Measurements from ENCODE around the gene GDF10.

The GDF10 gene

DNA sequence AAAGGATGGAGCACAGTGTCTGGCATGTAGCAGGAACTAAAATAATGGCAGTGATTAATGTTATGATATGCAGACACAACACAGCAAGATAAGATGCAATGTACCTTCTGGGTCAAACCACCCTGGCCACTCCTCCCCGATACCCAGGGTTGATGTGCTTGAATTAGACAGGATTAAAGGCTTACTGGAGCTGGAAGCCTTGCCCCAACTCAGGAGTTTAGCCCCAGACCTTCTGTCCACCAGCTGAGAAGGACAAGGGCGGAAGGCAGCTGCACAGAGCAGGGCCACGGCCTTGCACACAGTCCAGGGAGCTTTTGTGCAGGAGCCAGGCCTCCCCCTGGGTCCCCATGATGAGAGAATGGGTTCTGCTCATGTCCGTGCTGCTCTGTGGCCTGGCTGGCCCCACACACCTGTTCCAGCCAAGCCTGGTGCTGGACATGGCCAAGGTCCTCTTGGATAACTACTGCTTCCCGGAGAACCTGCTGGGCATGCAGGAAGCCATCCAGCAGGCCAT is 48.2 kb downstream of the GDF10 start, which contains the start of gene RBP3:
Gene RBP3 (plus strand): TSS at position 226 of the 514 bp plus-strand sequence. CDS start 122 bp downstream, at position 348.
- TF ChIP-seq, protein P1, sequence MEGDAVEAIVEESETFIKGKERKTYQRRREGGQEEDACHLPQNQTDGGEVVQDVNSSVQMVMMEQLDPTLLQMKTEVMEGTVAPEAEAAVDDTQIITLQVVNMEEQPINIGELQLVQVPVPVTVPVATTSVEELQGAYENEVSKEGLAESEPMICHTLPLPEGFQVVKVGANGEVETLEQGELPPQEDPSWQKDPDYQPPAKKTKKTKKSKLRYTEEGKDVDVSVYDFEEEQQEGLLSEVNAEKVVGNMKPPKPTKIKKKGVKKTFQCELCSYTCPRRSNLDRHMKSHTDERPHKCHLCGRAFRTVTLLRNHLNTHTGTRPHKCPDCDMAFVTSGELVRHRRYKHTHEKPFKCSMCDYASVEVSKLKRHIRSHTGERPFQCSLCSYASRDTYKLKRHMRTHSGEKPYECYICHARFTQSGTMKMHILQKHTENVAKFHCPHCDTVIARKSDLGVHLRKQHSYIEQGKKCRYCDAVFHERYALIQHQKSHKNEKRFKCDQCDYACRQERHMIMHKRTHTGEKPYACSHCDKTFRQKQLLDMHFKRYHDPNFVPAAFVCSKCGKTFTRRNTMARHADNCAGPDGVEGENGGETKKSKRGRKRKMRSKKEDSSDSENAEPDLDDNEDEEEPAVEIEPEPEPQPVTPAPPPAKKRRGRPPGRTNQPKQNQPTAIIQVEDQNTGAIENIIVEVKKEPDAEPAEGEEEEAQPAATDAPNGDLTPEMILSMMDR (IDR thresholded peaks at IDR 0.05): no peak

DNA sequence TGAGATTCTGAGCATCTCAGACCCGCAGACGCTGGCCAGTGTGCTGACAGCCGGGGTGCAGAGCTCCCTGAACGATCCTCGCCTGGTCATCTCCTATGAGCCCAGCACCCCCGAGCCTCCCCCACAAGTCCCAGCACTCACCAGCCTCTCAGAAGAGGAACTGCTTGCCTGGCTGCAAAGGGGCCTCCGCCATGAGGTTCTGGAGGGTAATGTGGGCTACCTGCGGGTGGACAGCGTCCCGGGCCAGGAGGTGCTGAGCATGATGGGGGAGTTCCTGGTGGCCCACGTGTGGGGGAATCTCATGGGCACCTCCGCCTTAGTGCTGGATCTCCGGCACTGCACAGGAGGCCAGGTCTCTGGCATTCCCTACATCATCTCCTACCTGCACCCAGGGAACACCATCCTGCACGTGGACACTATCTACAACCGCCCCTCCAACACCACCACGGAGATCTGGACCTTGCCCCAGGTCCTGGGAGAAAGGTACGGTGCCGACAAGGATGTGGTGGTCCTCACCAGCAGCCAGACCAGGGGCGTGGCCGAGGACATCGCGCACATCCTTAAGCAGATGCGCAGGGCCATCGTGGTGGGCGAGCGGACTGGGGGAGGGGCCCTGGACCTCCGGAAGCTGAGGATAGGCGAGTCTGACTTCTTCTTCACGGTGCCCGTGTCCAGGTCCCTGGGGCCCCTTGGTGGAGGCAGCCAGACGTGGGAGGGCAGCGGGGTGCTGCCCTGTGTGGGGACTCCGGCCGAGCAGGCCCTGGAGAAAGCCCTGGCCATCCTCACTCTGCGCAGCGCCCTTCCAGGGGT is 48.9 kb downstream of the GDF10 start:
- TF ChIP-seq, protein P1 (IDR thresholded peaks at IDR 0.05): no peak

DNA sequence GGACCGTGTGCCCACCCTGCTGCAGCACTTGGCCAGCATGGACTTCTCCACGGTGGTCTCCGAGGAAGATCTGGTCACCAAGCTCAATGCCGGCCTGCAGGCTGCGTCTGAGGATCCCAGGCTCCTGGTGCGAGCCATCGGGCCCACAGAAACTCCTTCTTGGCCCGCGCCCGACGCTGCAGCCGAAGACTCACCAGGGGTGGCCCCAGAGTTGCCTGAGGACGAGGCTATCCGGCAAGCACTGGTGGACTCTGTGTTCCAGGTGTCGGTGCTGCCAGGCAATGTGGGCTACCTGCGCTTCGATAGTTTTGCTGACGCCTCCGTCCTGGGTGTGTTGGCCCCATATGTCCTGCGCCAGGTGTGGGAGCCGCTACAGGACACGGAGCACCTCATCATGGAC is 49.5 kb downstream of the GDF10 start:
- TF ChIP-seq, protein P1 (IDR thresholded peaks at IDR 0.05): no peak

DNA sequence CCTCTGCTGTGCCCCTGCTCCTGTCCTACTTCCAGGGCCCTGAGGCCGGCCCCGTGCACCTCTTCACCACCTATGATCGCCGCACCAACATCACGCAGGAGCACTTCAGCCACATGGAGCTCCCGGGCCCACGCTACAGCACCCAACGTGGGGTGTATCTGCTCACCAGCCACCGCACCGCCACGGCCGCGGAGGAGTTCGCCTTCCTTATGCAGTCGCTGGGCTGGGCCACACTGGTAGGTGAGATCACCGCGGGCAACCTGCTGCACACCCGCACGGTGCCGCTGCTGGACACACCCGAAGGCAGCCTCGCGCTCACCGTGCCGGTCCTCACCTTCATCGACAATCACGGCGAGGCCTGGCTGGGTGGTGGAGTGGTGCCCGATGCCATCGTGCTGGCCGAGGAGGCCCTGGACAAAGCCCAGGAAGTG is 50.0 kb downstream of the GDF10 start:
- TF ChIP-seq, protein P1 (IDR thresholded peaks at IDR 0.05): no peak

DNA sequence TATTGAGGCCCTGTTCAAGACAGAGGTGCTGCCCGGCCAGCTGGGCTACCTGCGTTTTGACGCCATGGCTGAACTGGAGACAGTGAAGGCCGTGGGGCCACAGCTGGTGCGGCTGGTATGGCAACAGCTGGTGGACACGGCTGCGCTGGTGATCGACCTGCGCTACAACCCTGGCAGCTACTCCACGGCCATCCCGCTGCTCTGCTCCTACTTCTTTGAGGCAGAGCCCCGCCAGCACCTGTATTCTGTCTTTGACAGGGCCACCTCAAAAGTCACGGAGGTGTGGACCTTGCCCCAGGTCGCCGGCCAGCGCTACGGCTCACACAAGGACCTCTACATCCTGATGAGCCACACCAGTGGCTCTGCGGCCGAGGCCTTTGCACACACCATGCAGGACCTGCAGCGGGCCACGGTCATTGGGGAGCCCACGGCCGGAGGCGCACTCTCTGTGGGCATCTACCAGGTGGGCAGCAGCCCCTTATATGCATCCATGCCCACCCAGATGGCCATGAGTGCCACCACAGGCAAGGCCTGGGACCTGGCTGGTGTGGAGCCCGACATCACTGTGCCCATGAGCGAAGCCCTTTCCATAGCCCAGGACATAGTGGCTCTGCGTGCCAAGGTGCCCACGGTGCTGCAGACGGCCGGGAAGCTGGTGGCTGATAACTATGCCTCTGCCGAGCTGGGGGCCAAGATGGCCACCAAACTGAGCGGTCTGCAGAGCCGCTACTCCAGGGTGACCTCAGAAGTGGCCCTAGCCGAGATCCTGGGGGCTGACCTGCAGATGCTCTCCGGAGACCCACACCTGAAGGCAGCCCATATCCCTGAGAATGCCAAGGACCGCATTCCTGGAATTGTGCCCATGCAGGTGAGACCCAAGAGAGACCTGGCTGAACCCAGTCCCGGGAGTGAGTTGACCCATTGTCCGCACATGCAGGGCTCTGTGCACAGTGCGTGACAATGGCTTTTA is 51.0 kb downstream of the GDF10 start:
- TF ChIP-seq, protein P1 (IDR thresholded peaks at IDR 0.05): no peak

DNA sequence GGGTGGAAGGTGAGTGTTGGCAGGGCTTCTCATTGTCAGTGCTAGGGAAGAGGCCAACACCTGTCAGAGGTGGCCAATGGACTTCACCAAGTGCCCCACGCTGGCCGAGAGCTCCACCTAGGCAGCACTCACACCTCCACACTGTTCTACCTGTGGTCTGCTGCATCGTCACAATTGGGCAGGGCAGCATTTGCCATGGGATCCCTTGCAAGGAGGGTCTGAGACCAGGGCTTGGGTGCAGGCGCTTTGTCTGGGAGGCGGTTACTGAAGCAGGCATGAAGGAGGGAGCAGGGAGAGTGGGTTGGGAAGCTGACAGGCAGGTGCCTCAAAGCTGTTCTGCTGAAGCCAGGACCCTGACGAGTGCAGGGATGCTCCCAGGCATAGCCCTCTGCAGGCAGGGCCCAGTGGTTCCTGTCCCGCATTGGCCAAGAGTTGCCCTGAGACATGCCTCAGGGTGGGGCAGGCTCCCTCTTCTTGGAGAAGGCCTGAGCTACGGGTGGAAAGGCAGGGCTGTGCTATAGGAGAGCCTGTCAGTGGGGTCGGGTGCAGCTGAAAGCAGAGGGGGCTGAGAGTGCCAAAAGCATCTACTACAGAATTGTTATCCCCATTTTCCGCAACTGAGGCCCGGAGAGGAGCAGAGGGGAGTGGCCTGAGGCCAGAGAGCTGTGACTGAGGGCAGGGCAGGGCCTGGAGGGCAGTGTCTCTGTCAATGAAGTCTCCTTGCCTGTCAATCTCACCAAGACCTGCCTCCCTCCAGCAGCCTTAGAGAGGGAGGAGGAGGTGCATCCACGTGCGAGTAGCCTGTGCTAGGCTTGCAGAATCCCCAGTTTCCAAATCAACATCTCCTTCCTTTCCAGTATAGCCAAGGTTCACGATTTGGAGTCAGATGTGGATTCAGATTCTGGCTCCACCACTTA is 52.2 kb downstream of the GDF10 start:
- TF ChIP-seq, protein P1 (IDR thresholded peaks at IDR 0.05): no peak

All from LNCAP (cell line).